NAMALWA (cell line): ENCODE data around the gene LPAR1.

Experiments
- DNase-seq: peaks from one replicate; pipeline ENCODE4 v3.0.0-alpha.2; 2015; ENCODE audit warnings: low spot score

Gene LPAR1

DNA sequence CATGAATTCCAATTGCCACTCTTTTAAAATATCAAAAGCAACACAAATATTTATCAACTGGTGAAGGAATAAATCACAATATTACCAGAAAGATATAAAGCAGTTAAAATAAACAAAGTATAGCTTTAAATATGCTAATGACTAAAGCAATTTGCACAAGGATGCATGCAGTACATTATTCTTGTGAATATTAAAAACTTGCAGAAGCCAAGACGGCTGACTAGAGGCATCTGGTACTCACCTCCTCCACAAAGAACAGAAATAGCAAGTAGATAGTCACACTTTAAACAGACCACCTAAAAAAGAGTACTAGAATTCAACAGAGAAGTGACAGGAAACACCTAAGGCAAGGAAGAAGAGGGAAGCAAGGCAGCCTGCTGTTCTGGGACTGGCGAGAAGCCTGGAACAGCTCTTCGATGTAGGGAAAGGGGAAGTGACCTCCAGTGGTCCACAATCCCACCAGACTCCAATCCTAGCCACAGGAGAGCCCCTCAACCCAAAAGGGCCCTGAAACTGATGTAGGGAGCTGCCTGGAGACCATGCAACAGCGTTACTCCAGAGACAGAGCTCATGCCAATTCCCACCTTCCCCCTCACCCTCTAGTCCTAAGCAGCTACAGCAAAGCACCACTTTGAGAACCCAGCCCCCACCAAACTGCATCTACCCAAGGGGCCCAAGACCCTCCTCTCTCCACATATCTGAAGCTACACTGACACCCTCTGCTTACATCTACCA, 86.3 kb downstream of the LPAR1 start:
- DNase-seq, result no peak

DNA sequence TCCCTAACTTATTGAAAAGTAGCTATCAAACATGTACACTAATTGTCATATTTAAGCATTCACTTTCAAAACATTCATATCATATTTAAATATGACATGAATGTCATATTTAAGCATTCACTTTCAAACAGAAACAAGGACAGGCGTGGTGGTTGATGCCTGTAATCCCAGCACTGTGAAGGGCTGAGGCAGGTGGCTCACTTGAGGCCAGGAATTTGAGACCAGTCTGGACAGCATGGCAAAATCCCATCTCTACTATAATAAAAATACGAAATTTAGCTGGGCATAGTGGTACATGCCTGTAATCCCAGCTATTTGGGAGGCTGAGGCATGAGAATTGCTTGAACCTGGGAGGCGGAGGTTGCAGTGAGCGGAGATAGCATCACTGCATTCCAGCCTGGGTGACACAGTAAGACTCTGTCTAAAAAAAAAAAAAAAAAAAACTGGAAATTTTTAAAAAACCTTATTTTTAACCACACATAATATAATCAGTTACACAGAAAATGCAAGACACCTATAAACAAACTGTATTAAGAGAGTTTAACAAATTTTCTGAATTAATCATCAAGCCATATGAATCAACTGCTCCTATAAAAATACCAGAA, 88.1 kb downstream of the LPAR1 start:
- DNase-seq, result no peak

DNA sequence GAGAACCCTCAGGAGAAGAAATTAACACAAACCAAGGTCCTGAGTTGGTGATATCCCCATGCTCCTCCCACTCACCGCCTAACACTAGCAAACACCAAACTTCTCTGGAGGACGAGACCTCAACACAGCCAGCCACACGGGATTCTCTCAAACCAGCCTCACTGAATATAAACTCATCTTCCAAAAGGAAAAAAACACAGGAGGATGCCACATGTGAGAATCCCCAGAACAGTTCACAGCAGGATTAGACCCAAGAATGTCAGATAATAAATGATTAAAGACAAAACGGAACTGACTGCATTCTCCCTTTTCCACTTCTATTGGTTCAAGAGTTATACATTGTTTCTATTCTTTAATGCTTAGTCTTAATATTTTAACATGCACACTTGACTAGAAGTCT, 89.2 kb downstream of the LPAR1 start:
- DNase-seq, result no peak

DNA sequence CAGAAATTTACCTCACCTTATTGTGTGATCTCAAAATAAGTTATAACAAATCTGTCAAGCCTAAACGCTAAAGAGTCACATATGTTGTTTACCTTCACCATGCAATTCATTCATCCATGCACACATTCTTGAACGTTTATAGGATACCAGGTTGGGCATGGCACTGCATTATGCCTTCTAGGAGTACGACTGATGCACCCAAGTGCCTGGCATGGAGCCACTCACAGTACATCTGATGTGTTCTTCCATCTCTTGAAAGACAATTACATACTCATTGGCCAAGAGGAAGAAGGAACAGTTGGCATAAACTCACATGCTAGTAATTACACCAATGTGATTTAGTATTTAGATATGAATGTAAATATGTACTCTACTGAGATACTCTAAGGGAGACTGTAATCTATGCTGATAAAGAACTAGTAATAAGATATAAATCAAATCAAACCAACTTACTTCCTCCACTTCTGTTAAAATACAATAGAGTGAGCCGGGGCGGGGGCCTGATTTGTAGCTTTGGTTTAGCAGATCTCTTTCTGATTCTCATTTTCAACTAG, 90.7 kb downstream of the LPAR1 start:
- no peak for DNase-seq

GRCh38 chr9:110942522-110942921, 95.7 kb downstream of the LPAR1 start:
- DNase-seq, result no peak

DNA sequence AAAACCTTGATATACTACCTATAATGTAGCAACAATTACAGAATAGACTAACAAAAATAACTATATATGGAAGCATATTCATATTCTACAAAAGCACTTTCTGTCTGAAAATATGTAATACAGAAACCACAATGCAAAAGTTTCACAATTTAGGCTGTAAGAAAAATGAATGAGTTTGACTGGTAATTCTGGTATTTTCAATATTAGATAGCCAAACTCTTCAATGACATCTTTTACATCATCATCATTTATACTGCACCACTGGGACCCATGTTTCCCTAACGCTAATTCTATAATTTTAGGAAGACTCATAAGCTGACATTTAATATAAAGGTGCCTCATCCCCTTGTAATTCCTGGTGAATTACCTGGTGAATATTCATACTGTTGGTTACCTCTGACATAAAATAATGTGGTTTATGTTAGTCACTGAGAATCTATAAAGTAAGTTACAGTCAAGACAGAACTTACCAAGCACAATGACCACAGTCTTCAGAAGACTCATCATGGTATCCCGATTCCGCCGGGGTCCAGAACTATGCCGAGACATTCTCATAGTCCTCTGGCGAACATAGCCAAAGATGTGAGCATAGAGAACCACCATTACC, 97.2 kb downstream of the LPAR1 start:
- DNase-seq, result no peak

DNA sequence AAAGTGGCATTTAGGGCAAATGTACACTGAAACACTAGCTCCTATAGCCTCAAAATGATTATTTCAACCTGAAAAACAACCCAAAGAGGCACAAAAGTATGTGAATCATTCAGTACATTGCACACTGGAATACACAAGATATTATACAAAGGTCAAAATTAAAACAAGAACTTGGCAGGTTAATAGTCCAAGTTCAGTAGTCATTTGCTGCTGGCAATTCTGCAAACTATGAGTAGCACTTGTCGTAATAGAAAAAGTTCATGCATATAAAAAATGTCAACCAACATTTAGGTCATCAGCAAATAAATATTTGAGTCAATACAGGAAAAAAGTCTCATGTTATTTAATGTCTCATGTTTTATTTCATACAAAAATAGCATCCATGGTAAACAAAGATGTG, 98.7 kb downstream of the LPAR1 start:
- DNase-seq, result no peak

DNA sequence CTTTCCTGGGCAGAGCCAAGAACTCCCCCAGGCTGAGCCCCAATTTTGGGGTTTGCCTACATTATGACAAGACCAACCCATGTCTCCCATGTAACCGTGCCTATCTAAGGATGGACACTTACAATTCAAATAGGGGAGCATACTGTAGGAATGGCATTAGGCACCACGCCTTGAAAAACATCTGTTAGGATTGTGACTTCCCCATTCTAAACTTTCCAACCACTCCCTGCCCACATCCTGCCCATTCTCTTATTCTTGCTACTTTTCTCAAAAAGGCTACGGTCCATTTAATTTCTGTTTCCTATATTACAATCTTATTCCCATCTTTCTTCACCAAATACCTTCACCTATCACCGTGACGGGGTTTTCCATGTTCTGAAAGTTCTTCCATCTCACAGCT, 99.2 kb downstream of the LPAR1 start:
- DNase-seq, result no peak

GRCh38 chr9:110938242-110938641, 100.0 kb downstream of the LPAR1 start:
- no peak for DNase-seq

DNA sequence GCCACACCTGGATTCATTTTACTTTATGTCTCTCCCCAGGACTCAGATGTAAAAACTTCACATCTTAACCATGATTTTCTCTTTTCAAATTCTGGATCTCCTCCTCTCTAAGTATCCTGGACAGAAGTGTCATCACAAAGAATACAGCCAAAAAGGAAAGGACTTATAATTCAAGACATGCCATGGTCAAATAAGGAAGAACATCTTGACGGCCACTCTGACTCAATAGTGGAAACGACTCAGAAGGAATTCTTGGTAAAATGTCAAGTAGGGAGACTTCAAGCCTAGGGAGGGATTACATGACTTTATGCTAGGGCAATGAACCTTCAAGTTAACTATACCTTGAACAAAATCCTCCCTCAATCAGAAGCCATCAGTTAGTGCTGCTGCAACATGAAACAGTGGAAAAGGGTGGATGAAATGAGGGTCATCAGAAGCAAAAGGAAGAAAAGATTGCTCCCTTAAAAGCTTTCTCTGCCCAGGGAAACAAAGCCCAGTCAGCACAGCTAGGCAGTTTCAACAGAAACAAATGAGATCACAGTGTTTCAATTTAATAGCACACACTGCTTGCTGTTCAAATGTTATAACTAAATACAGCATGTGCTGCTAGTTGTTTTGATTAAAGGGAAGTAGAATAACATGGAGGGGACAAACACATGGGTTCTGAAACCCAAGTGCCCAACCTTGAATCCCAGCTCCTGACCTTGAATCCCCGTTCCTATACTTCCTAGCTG, 101.4 kb downstream of the LPAR1 start:
- no peak for DNase-seq

DNA sequence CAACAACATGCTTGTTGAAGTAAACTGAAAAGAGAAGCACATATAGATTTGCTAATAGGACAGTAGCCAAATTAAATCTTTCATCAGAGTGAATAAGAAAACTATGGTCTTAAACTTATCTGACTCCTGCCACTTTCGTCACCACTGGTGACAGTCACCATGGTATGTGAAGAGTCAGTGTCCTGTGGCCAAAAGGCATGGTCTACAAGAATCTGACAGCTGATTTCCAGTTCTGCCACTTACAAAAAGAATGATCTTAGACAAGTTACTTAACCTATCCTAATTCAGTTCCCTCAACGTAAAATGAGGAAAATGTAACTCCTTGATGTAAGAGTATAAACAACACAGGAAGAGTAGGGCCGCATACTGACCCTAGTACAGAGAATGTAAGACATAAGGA, 102.0 kb downstream of the LPAR1 start:
- DNase-seq, result no peak

DNA sequence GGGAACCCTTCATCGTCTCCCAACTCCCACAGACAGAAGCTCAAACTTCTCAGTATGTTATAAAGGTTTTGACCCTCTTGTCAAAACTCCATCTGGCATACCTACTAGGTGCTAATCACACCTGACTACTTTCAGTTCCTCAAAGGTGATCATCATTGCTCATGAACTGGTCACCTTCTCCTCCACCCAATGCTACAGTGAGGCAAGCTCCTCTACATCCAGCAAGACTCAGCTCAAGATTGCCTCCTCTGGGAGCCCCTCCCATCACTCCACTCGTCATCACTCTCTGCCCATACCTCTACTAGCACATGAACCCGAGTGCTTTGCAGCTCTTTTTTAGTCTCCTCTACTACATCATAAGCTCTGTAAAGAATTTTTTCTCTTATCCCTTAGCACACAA, 102.4 kb downstream of the LPAR1 start:
- no peak for DNase-seq

DNA sequence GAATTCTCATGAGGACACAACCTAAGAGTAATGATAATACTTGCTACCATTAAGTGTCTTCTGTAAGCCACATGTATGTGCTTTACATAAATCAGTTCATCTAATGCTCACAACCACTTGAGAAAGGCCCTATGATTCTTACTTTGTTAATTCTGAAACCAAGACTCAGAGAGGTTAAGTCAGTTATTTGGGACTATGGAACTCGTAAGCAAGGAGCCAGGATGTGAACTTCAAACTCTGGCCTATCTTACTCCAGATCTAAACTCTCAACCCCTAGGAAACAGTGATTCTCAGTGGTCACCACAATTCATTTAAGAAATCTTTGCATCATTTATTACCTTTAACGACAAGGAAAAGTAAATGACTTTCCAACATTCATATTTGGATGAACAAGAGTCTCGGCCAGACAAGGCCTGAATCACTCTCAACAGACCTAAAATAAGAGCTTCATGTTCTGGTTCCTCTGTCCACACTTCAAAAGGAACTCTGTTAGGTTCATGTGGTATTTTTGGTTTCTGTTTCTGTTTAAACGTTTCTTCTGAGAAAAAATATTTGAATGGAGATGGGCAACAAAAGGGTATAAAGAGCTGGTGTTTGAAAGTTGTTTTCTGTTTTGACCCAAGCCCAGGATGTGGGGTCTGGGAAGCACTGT, 104.8 kb downstream of the LPAR1 start:
- no peak for DNase-seq

DNA sequence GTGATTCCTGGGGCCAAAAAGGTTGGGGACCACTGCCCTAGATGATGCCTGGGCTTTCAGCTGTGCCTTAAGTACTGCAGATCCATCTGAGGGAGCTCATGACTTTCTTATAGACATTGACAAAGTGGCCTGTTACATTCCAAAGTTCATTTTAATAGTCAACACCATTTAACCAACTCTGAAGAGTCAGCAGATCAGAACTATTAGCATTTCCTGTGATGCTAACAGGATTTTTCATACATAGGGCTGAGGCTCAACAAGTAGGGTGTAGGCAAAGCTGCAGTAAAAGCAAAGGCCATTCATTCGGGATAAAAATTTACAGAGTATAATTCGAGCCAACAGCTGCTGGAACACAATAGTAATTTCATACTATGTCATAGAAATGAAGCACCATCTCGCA, 105.4 kb downstream of the LPAR1 start:
- no peak for DNase-seq

DNA sequence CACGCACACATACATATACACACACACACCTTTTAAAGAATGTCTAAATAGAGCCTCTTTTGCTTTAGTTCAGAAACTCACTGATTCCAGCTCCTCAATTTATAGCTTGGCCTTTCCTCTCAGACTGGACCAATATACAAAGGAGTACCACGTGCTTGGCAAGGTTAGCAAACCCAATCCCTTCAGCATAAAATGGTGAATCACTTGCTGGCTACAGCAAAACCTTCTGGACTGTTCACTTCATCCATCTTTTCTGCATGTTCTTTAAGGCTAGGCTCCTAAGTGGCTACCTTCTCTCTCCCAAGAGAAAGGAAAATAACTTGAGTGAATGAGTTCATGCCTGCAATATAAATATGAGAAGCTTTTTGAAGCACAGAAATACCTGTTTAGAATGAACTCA, 109.7 kb downstream of the LPAR1 start:
- no peak for DNase-seq

- DNase-seq, result no peak
Measured at GRCh38 chr9:110926828-110927487, 111.3 kb downstream of the LPAR1 start.

GRCh38 chr9:110923601-110924000, 114.7 kb downstream of the LPAR1 start:
- no peak for DNase-seq

DNA sequence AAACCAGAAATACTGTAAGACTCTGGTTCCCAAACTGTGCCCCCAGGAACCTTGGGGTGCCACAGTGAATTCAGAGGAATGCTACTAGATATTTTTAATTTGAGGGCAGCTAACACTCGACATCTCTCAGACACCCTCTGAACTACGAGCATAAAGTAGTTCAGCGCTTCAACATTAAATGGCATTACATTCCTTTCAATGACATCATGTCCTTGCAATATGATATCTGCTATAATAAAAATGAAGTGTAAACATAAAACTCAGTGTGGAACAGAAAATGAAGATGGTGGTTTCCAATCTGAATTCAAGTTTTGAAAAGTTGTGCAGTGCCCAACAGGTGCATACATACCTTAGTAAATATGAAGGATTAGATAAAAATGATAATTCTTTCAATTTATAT, 116.1 kb downstream of the LPAR1 start:
- DNase-seq, result no peak

- DNase-seq, result no peak
Measured at GRCh38 chr9:110921705-110922104, 116.6 kb downstream of the LPAR1 start.

DNA sequence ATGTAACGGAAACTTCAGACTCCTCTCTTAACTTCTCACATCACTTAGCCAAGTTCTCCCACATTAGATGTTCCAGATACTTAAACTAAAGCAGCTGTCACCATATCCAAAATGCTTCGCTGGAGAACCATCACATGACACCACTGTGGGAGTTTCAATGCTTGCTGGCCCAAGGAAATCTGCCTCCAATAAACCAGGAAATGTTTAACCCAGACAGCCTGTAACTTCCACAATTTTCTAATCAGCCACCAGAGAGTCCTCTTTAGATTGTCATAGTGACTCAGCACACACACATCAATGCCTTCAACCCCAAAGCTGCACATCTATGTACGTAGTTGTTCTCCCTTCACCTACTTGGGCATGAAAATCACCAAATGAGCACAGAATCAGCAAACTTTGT, 118.7 kb downstream of the LPAR1 start:
- DNase-seq, result no peak

DNA sequence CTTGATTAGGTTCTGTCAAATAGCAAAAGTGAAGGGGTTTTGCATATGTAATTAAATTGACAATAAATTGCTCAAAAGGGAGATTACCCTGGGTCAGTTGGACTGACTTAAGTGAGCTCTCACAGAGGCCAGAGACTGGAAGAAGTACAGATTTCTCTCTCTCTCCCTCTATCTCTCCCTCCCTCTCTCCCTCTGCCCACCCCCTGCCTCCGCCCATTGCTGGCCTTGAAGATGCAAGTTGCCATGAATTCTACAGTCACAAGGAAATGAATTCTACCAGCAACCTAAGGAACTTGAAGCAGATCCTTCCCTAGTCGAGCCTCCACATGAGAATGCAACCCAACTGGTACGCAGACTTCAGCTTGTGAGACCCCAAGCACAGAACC, 119.2 kb downstream of the LPAR1 start:
- DNase-seq, result no peak
